GM12878 (cell line): ENCODE data around the gene METRNL. TPM values are rescaled to one million over a fixed set of nuclear protein-coding genes. Genes with fewer than 3 reads are reported as not detected.

Experiments used
- ATAC-seq: fragments of 200-7000 bp; cut with Tn5 transposase; 3 replicates; pipeline ENCODE4 v1.9.1; 2020; ENCODE audit warnings: mild to moderate bottlenecking, moderate library complexity
- BruUV-seq: library from RNA; stranded (reverse); fragments of 400-500 nt; replicated peaks from 2 replicates; lab custom pipeline; 2021; lab: Mats Ljungman, UMichigan
- CTCF ChIA-PET: fragments of 300-600 bp; sonication (Branson Sonifier 250); formaldehyde crosslinking; extraction: SDS; loops from one replicate; lab custom pipeline; 2021; ENCODE audit warnings: inconsistent platforms; lab: Yijun Ruan, JAX
- POLR2A ChIA-PET: fragments of 350-600 bp; formaldehyde crosslinking; extraction: SDS; loops from one replicate; lab custom pipeline; 2021; ENCODE audit warnings: inconsistent platforms; lab: Charles Lee
- RAD21 ChIA-PET: fragments of 300-600 bp; sonication (Branson Sonifier 250); formaldehyde crosslinking; loops from one replicate; lab custom pipeline; 2023; ENCODE audit warnings: antibody characterized with exemption; ENCODE audit not compliant: unreplicated experiment; lab: Charles Lee
- SMC1A ChIA-PET: fragments of 300-600 bp; sonication (Branson Sonifier 250); formaldehyde crosslinking; loops from one replicate; lab custom pipeline; 2023; ENCODE audit not compliant: unreplicated experiment, uncharacterized antibody; lab: Charles Lee
- DNase-seq: peaks from one replicate; pipeline ENCODE4 v3.0.0-alpha.2; 2011; ENCODE audit warnings: low read depth, low spot score
- FAIRE-seq: peaks from 3 replicates; lab custom pipeline; 2011; peaks lifted over from hg19 to GRCh38; lab: Jason Lieb, UNC
- H2AFZ ChIP-seq: 2 replicates; pipeline ENCODE4 v1.6.0; 2011; ENCODE audit warnings: low read depth, low read length, control low read depth; ENCODE audit not compliant: control insufficient read depth
- H3K27ac ChIP-seq: 2 replicates; pipeline ENCODE4 v1.5.1; 2011; ENCODE audit warnings: control low read depth; ENCODE audit not compliant: control insufficient read depth, insufficient read depth
- H3K27me3 ChIP-seq, 2 experiments: replicated peaks in 1 of 2; 2 replicates each; pipeline versions ENCODE4 v1.6.0 to v1.6.1; 2011; ENCODE audit warnings: low read length in 1 of 2; ENCODE audit not compliant: control insufficient read depth in 2 of 2, insufficient read depth in 2 of 2
- H3K36me3 ChIP-seq, 2 experiments: 2 replicates each; pipeline ENCODE4 v1.5.1; 2011; ENCODE audit warnings: low read length in 1 of 2; ENCODE audit not compliant: control insufficient read depth in 2 of 2, insufficient read depth in 2 of 2
- H3K4me1 ChIP-seq: 2 replicates; pipeline ENCODE4 v1.6.1; 2011; ENCODE audit warnings: mild to moderate bottlenecking, low read length, moderate library complexity, mixed read lengths; ENCODE audit not compliant: control insufficient read depth, insufficient read depth
- H3K4me2 ChIP-seq: 2 replicates; pipeline ENCODE4 v1.6.0; 2011; ENCODE audit warnings: control low read depth; ENCODE audit not compliant: control insufficient read depth, insufficient read depth
- H3K4me3 ChIP-seq: fragments of 200-600 bp; sonication (generic); 2 replicates; pipeline ENCODE4 v1.5.1; 2016
- H3K79me2 ChIP-seq: 2 replicates; pipeline ENCODE4 v1.6.0; 2011; ENCODE audit warnings: low read length; ENCODE audit not compliant: control insufficient read depth, insufficient read depth
- H3K9ac ChIP-seq: 2 replicates; pipeline ENCODE4 v1.8.0; 2011; ENCODE audit warnings: low read length, control low read depth, mixed read lengths; ENCODE audit not compliant: control insufficient read depth, insufficient read depth
- H3K9me3 ChIP-seq: replicated peaks from 3 replicates; pipeline ENCODE4 v1.5.1; 2011; ENCODE audit warnings: mild to moderate bottlenecking, low read length; ENCODE audit not compliant: control insufficient read depth, insufficient read depth
- H4K20me1 ChIP-seq: 2 replicates; pipeline ENCODE4 v1.6.0; 2011; ENCODE audit not compliant: control insufficient read depth, insufficient read depth
- ATF2 ChIP-seq: IDR thresholded peaks from 2 replicates; pipeline ENCODE4 v1.6.1; 2012; ENCODE audit warnings: low read length, inconsistent platforms
- CEBPZ ChIP-seq: fragments of 150-350 bp; IDR thresholded peaks from 2 replicates; pipeline ENCODE4 v1.6.1; 2016; ENCODE audit warnings: low read depth, low read length
- CREM ChIP-seq: IDR thresholded peaks from 2 replicates; pipeline ENCODE4 v1.6.1; 2014; ENCODE audit warnings: antibody characterized with exemption, low read depth
- IKZF1 ChIP-seq: fragments of 450-650 bp; conservative IDR thresholded peaks from 2 replicates; pipeline ENCODE4 v1.6.1; 2017; ENCODE audit warnings: antibody characterized with exemption, mild to moderate bottlenecking
- IKZF2 ChIP-seq, 2 experiments: fragments of 450-650 bp; IDR thresholded peaks; 2 replicates each; pipeline ENCODE4 v1.6.1; 2017; ENCODE audit warnings: mild to moderate bottlenecking in 2 of 2, moderate library complexity in 2 of 2
- NR2F1 ChIP-seq: fragments of 450-650 bp; conservative IDR thresholded peaks from 2 replicates; pipeline ENCODE4 v1.6.1; 2017; ENCODE audit warnings: mild to moderate bottlenecking
- PAX5 ChIP-seq: IDR thresholded peaks from 2 replicates; pipeline ENCODE4 v1.6.1; 2011; ENCODE audit warnings: low read depth, low read length, borderline replicate concordance
- POLR2AphosphoS5 ChIP-seq: IDR thresholded peaks from 2 replicates; pipeline ENCODE4 v1.6.1; 2011; ENCODE audit warnings: mild to moderate bottlenecking, low read length, inconsistent platforms
- SUZ12 ChIP-seq: fragments of 200-600 bp; sonication (generic); IDR thresholded peaks from one replicate; pipeline ENCODE4 v1.6.1; 2018; ENCODE audit warnings: antibody characterized with exemption, mild to moderate bottlenecking; ENCODE audit not compliant: unreplicated experiment
- USF1 ChIP-seq: IDR thresholded peaks from 2 replicates; pipeline ENCODE4 v1.6.1; 2011; ENCODE audit warnings: borderline replicate concordance, low read depth, mild to moderate bottlenecking, moderate library complexity, mixed read lengths, low read length; ENCODE audit not compliant: insufficient read depth; ENCODE audit errors: extremely low read length
- ZNF274 ChIP-seq: IDR thresholded peaks from one replicate; pipeline ENCODE4 v1.8.0; 2011; ENCODE audit not compliant: insufficient read length, insufficient read depth
- WGBS: methylation state at CpG from one replicate; pipeline ENCODE4 v1.1.6; 2016; ENCODE audit warnings: low lambda C conversion rate; ENCODE audit not compliant: insufficient replicate concordance, insufficient coverage; ENCODE audit errors: missing lambda C conversion rate; 5-methylcytosine and 5-hydroxymethylcytosine counted together
- in situ Hi-C: fragments of 300-500 bp; cut with MboI; formaldehyde crosslinking; loops from 9 replicates; pipeline ENCODE4 v1.14.3; 2018; ENCODE audit warnings: mixed read lengths
- intact Hi-C: fragments of 100-400 bp; cut with micrococcal nuclease; formaldehyde crosslinking; loops from one replicate; pipeline ENCODE4 v1.14.2; 2022; ENCODE audit not compliant: unreplicated experiment
- polyA plus RNA-seq, 11 experiments: library from polyadenylated mRNA; depleted of rRNA in 4 of 11; unstranded in 6 of 11; stranded (reverse) in 5 of 11; fragments of >200 nt; fragmentation: Nextera tagmentation in 4 of 11; fragmentation: Illumina TruSeq in 1 of 11; extraction: Ambion mirVana in 4 of 11; extraction: Trizol in 1 of 11; gene quantifications; 1 replicate in 1 of 11; 2 replicates in 10 of 11; pipeline versions ENCODE4 v1.2.1 to v1.2.3, GENCODE V29; 2011 to 2016; ENCODE audit warnings: inconsistent platforms in 2 of 11, missing spikeins in 2 of 11, low read depth in 1 of 11
- total RNA-seq, 4 experiments: library from RNA; depleted of rRNA in 3 of 4; stranded (reverse); fragments of >200 nt in 3 of 4; fragmentation: Illumina TruSeq in 1 of 4; extraction: Trizol in 1 of 4; gene quantifications; 2 replicates each; pipeline versions ENCODE4 v1.2.1 to v1.2.3, GENCODE V29; 2013 to 2021

The METRNL gene
- total and polyA plus RNA-seq, 10 of the 15 experiments (the other 5 are each of a cell fraction or from before 2014, with no cell fraction given) = 0.05 to 3.7 (median 0.48) TPM; not detected in 2

GRCh38 chr17:83127431-83128160 is 48.2 kb downstream of the METRNL start (continued):
- no peak for TF ChIP-seq CREM

- ChIA-PET CTCF (no interaction called here), SMC1A (no interaction called here), POLR2A (no interaction called here), RAD21 (no interaction called here)
- DNase-seq (no peak), FAIRE-seq (no peak), ATAC-seq (no peak)
- no peak overlapping the region for H2AFZ ChIP-seq
- no TSS peak for BruUV-seq
- no peaks in the 10 kb centered on the region for H3K36me3 ChIP-seq
- H3K79me2 ChIP-seq = no peaks in the 10 kb centered on the region
- WGBS = 39% methylated on average over 32 of the region's 32 CpGs
- no peaks in the 10 kb centered on the region for H3K4me1 ChIP-seq
- H3K9ac ChIP-seq = no peak overlapping the region
- no peak overlapping the region for H3K27ac ChIP-seq
- intact Hi-C loops = no loop called here
- H4K20me1 ChIP-seq = no peaks in the 10 kb centered on the region
- no peak overlapping the region for H3K4me2 ChIP-seq
- in situ Hi-C loops = no loop called here
- peaks cover 4% of the 10 kb centered on the region in 2 experiments for H3K27me3 ChIP-seq
- H3K9me3 ChIP-seq = no peaks in the 10 kb centered on the region
- no peak overlapping the region for H3K4me3 ChIP-seq
- TF ChIP-seq CEBPZ (no peak), ZNF274 (no peak), SUZ12 (no peak), IKZF2 (IDR thresholded peaks at IDR 0.05) (no peak), CREM (no peak), POLR2AphosphoS5 (no peak), IKZF1 (no peak), PAX5 (no peak), NR2F1 (no peak), USF1 (no peak), ATF2 (no peak)
These were observed 49.2 kb downstream of the METRNL start for GRCh38 chr17:83128306-83129240.
